Measurements from ENCODE around the gene NTRK2.

NTRK2 gene

GRCh38 chr9:84688956-84689355 is 19.4 kb downstream of the NTRK2 start:
- no peak for FAIRE-seq
- no peak for TF ChIP-seq TAF1 (IDR thresholded peaks at IDR 0.05; ENCODE audit: borderline replicate concordance, low read depth, low read length)
- TF ChIP-seq POLR2AphosphoS5 (IDR thresholded peaks at IDR 0.05; ENCODE audit: low read depth, low read length) = no peak
- no peak for TF ChIP-seq POLR2A (IDR thresholded peaks at IDR 0.05; ENCODE audit: low read depth, low read length)
- no peak for DNase-seq (ENCODE audit: insufficient read length)

DNA sequence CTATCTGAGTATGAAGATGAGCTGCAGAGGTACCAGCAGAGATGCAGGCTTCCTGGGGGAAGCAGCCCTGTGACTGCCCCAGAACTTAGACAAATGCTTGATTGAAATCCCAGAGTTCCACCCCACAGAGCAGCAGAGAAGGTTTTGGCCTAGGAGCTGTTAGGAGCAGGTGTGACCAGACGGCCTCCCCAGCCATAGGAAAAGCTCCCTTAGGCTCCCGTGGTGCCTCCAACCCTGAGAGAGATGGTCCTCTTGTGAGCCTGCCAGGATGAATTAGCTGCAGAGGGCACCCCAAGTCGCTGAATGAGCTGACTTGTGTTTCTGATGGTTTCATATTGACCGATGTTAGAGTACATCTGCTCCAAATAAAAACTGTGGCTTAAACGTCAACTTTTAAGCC is 22.1 kb downstream of the NTRK2 start:
- FAIRE-seq (no peak), DNase-seq (ENCODE audit: insufficient read length) (no peak)
- no peak for TF ChIP-seq TAF1 (IDR thresholded peaks at IDR 0.05; ENCODE audit: borderline replicate concordance, low read depth, low read length)
- no peak for TF ChIP-seq POLR2AphosphoS5 (IDR thresholded peaks at IDR 0.05; ENCODE audit: low read depth, low read length)
- no peak for TF ChIP-seq POLR2A (IDR thresholded peaks at IDR 0.05; ENCODE audit: low read depth, low read length)

- TF ChIP-seq TAF1 (IDR thresholded peaks at IDR 0.05; ENCODE audit: borderline replicate concordance, low read depth, low read length) = no peak
- TF ChIP-seq POLR2A (IDR thresholded peaks at IDR 0.05; ENCODE audit: low read depth, low read length) = no peak
- no peak for TF ChIP-seq POLR2AphosphoS5 (IDR thresholded peaks at IDR 0.05; ENCODE audit: low read depth, low read length)
- DNase-seq (ENCODE audit: insufficient read length) = no peak
- FAIRE-seq = peak; percentile 85
These were observed 24.7 kb downstream of the NTRK2 start for GRCh38 chr9:84694248-84694647.

GRCh38 chr9:84697042-84697441 is 27.5 kb downstream of the NTRK2 start:
- TF ChIP-seq TAF1 (IDR thresholded peaks at IDR 0.05; ENCODE audit: borderline replicate concordance, low read depth, low read length) (no peak), POLR2AphosphoS5 (IDR thresholded peaks at IDR 0.05; ENCODE audit: low read depth, low read length) (no peak), POLR2A (IDR thresholded peaks at IDR 0.05; ENCODE audit: low read depth, low read length) (no peak)
- FAIRE-seq = no peak
- DNase-seq (ENCODE audit: insufficient read length) = no peak

DNA sequence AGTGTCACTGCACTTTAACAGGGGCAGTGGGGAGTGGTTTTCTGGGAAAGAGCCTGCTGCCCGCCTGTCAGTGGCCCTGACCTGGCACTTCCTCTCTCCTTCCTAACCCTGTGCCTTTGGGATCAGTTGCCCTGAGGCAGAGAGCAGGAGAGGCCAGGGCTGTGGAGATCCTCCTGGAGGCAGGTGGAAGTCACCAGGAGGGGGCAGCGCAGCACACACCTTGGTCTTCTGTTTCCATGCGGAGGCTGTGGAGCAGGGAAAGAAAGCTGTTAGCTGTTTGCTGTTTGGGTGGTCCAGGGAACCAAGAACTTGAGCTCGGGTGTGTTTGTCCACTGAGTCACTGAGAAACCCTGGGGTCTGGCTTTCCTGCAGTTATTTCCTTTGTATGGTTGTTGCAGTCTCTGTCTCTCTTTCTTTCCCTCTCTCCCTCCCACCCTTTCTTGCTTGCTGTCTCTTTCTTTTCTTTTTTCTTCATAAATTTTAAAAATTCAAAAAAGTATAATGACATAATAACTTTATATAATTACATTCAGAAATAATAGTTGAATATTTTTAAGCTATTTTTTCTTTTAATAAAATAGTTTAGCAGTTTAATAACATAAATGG is 28.1 kb downstream of the NTRK2 start:
- FAIRE-seq = peak; percentile 84

DNA sequence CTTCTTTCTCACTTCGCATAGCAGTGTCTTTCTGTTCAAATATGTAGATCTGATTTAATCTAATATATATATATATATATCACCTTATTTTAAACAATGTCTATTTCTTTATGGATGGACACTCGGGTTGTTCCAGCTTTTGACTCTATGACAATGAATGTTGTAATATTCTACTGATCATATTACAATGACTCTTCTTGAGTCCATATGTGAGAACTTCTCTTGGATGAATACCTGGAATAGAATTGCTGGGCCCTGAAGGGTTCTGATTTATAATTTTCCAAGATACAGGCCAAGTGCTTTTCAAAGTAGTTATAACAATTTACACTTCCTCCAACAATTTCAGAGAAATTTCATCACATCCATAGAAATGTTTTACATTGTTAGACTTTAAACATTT is 28.8 kb downstream of the NTRK2 start:
- DNase-seq (ENCODE audit: insufficient read length) (no peak), FAIRE-seq (no peak)
- no peak for TF ChIP-seq TAF1 (IDR thresholded peaks at IDR 0.05; ENCODE audit: borderline replicate concordance, low read depth, low read length)
- TF ChIP-seq POLR2A (IDR thresholded peaks at IDR 0.05; ENCODE audit: low read depth, low read length) = no peak
- TF ChIP-seq POLR2AphosphoS5 (IDR thresholded peaks at IDR 0.05; ENCODE audit: low read depth, low read length) = no peak

More for the DNA sequence above, 28.1 kb downstream of the NTRK2 start:
- peak; percentile 27 for DNase-seq (ENCODE audit: insufficient read length)
- TF ChIP-seq POLR2AphosphoS5 (IDR thresholded peaks at IDR 0.05; ENCODE audit: low read depth, low read length) = no peak
- no peak for TF ChIP-seq POLR2A (IDR thresholded peaks at IDR 0.05; ENCODE audit: low read depth, low read length)
- TF ChIP-seq TAF1 (IDR thresholded peaks at IDR 0.05; ENCODE audit: borderline replicate concordance, low read depth, low read length) = no peak

- no peak for DNase-seq (ENCODE audit: insufficient read length)
- no peak for TF ChIP-seq POLR2AphosphoS5 (IDR thresholded peaks at IDR 0.05; ENCODE audit: low read depth, low read length)
- TF ChIP-seq POLR2A (IDR thresholded peaks at IDR 0.05; ENCODE audit: low read depth, low read length) = no peak
- TF ChIP-seq TAF1 (IDR thresholded peaks at IDR 0.05; ENCODE audit: borderline replicate concordance, low read depth, low read length) = no peak
- FAIRE-seq = no peak
These were observed 30.5 kb downstream of the NTRK2 start for GRCh38 chr9:84699984-84700383.

- FAIRE-seq (peak; percentile 87), DNase-seq (ENCODE audit: insufficient read length) (no peak)
- TF ChIP-seq POLR2AphosphoS5 (IDR thresholded peaks at IDR 0.05; ENCODE audit: low read depth, low read length) (no peak), POLR2A (IDR thresholded peaks at IDR 0.05; ENCODE audit: low read depth, low read length) (no peak), TAF1 (IDR thresholded peaks at IDR 0.05; ENCODE audit: borderline replicate concordance, low read depth, low read length) (no peak)
These were observed 32.3 kb downstream of the NTRK2 start for GRCh38 chr9:84701801-84702200.

DNA sequence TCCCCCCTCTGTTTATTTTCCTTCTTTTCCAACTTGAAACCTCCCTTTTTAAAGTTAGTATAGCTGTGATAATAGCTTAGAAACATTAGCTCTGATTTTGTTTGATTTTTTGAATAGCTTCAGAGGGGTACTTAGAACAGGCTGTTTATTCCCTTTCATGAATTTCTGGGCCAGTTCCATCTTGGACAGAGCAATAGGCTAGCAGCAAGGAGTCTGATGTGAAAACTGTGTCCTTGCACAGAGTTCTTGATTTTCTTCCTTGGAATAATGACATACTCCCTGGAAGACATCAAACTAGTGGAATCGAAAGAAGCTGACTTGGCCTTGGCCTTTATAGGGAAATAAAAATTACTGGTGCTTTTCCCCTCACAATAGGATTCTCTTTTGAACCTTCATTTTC is 32.9 kb downstream of the NTRK2 start:
- FAIRE-seq (no peak), DNase-seq (ENCODE audit: insufficient read length) (no peak)
- TF ChIP-seq POLR2A (IDR thresholded peaks at IDR 0.05; ENCODE audit: low read depth, low read length) (no peak), TAF1 (IDR thresholded peaks at IDR 0.05; ENCODE audit: borderline replicate concordance, low read depth, low read length) (no peak), POLR2AphosphoS5 (IDR thresholded peaks at IDR 0.05; ENCODE audit: low read depth, low read length) (no peak)

DNA sequence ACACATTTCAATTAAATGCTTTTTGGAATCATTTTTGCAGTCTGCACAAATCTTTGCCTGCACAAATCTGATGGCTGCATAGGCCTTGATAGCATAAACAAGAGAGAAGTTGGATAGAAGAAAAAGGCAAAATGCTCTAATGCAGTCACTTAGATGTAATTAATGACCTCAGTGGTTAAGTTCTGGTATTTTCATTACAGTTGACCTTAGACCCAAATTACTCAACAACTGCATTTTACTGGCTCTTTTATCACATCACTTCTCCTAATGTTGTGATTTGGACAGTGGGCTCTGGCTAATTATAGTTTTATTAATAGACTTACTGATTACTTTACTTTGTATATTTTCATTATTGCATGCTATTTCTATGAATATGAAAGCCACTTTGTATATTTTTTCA is 34.3 kb downstream of the NTRK2 start:
- TF ChIP-seq POLR2A (IDR thresholded peaks at IDR 0.05; ENCODE audit: low read depth, low read length) (no peak), POLR2AphosphoS5 (IDR thresholded peaks at IDR 0.05; ENCODE audit: low read depth, low read length) (no peak)
- DNase-seq (ENCODE audit: insufficient read length) (no peak), FAIRE-seq (no peak)

GRCh38 chr9:84705128-84705527 is 35.6 kb downstream of the NTRK2 start:
- FAIRE-seq (no peak), DNase-seq (ENCODE audit: insufficient read length) (no peak)
- TF ChIP-seq POLR2A (IDR thresholded peaks at IDR 0.05; ENCODE audit: low read depth, low read length) (no peak), TAF1 (IDR thresholded peaks at IDR 0.05; ENCODE audit: borderline replicate concordance, low read depth, low read length) (no peak), POLR2AphosphoS5 (IDR thresholded peaks at IDR 0.05; ENCODE audit: low read depth, low read length) (no peak)

GRCh38 chr9:84708400-84708799 is 38.9 kb downstream of the NTRK2 start:
- TF ChIP-seq TAF1 (IDR thresholded peaks at IDR 0.05; ENCODE audit: borderline replicate concordance, low read depth, low read length) = no peak
- no peak for TF ChIP-seq POLR2A (IDR thresholded peaks at IDR 0.05; ENCODE audit: low read depth, low read length)
- TF ChIP-seq POLR2AphosphoS5 (IDR thresholded peaks at IDR 0.05; ENCODE audit: low read depth, low read length) = no peak
- FAIRE-seq = no peak
- DNase-seq (ENCODE audit: insufficient read length) = no peak

All from GM12892 (cell line).